GM18909 (cell line): ENCODE data around the gene CBX1.
"Not testable (repeated sequence)": the region's sequence is repeated elsewhere in the genome, so short reads cannot be mapped to it uniquely, and the experiment has no call there.

Source experiments
- ATAC-seq: cut with Tn5 transposase; IDR thresholded peaks from one replicate; pipeline ENCODE4 v1.9.1; 2021; ENCODE audit warnings: mild to moderate bottlenecking; ENCODE audit not compliant: unreplicated experiment, poor library complexity

The CBX1 gene

GRCh38 chr17:48054238-48055185, 46.8 kb downstream of the CBX1 start:
- no peak for ATAC-seq

DNA sequence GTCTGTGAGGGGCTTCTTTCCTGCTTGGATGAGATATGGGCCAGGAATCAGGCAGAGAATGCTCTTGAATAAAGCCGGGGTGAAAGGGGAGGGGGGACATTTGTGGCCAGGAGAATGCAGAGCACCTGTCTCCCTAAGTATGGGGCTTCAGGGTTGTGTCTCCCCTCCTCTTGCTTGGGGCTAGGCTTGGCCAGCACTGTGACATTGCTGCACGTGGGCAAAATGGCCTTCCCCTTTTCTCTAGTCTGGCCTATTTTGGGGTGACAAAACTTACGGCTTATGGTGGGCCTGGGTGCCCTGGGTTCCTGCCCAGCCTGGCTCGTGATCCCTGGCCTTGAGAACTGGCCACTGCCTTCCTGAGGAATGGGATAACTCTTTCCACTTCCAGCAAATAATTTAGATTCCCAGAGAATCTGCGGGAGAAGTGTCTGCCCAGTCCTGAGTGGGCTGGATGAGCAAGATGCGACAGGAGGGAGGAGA, 47.5 kb downstream of the CBX1 start:
- ATAC-seq, result no peak

GRCh38 chr17:48052956-48053757, 48.1 kb downstream of the CBX1 start:
- no peak for ATAC-seq

- ATAC-seq, result no peak
Observed at GRCh38 chr17:48051706-48052486, 49.4 kb downstream of the CBX1 start.

DNA sequence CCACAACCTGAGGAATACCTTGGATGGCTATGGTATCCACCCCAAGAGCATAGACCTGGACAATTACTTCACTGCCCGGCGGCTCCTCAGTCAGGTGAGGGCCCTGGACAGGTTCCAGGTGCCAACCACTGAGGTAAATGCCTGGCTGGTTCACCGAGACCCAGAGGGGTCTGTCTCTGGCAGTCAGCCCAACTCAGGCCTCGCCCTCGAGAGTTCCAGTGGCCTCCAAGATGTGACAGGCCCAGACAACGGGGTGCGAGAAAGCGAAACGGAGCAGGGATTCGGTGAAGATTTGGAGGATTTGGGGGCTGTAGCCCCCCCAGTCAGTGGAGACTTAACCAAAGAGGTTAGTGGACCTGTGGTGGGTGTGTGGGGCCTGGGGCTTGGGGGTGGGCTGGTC, 50.0 kb downstream of the CBX1 start:
- no peak for ATAC-seq

- peak; percentile 48 for ATAC-seq
Observed at GRCh38 chr17:48048384-48049126, 52.7 kb downstream of the CBX1 start.

GRCh38 chr17:48047741-48048383, 53.4 kb downstream of the CBX1 start, which contains the start of gene NFE2L1:
Gene NFE2L1, plus strand, starts transcription at chr17:48048359. Its CDS starts 2,760 bp downstream, at chr17:48051119.
- ATAC-seq, result peak; percentile 90

DNA sequence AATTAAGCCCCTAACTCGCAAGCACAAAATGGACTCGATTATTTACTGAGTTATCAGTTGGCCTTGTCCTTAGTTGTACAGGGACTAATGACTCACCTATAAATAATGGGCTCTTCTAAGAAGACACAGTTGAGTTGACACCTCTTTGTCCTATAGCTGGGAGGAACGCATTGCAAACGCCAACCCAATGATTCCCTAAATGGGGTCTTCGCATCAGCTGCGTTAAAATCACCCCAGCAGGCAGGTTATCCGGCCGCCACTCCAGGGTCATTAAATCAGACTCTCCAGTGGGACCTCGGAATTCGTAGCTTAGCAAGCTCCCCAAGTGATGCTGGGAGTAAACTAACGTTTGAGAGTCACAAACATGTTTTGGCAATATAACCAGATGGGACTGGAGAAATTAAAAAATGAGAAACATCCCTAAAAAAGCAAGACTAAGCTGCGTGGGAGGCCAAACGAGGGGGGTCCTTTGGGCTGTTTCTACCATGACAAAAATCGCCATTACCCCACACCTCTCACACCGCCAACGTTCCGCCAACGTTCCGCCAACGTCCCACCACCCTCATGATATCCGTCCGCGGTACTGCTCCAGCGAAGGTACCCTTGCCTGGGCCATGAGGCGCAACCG, 54.1 kb downstream of the CBX1 start:
- no peak for ATAC-seq

GRCh38 chr17:48046296-48046695, 55.0 kb downstream of the CBX1 start:
- ATAC-seq, result no peak

- no peak for ATAC-seq
Observed at GRCh38 chr17:48045316-48046001, 55.8 kb downstream of the CBX1 start.

DNA sequence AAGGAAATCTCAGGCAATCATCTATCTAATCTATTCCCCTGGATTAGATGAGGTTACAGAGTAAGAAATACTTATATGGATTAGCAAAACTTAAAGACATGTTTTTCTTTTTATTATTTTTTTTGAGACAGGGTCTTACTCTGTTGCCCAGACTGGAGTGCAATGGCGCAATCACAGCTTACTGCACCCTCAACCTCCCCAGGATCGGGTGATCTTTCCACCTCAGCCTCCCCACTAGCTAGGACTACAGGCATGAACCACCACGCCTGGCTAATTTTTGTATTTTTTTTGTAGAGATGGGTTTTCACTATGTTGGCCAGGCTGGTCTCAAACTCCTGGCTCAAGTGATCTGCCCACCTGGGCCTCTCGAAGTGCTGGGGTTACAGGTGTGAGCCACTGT, 56.4 kb downstream of the CBX1 start:
- no peak for ATAC-seq

- no peak for ATAC-seq
Observed at GRCh38 chr17:48043176-48043575, 58.1 kb downstream of the CBX1 start.

GRCh38 chr17:48038687-48039086, 62.6 kb downstream of the CBX1 start:
- no peak for ATAC-seq

GRCh38 chr17:48037838-48038323, 63.4 kb downstream of the CBX1 start:
- ATAC-seq, result no peak

GRCh38 chr17:48037036-48037837, 64.0 kb downstream of the CBX1 start, which contains the start of gene COPZ2:
Gene COPZ2, minus strand, starts transcription at chr17:48037797. Its CDS starts 20 bp downstream, at chr17:48037777.
- peak; percentile 50 for ATAC-seq

DNA sequence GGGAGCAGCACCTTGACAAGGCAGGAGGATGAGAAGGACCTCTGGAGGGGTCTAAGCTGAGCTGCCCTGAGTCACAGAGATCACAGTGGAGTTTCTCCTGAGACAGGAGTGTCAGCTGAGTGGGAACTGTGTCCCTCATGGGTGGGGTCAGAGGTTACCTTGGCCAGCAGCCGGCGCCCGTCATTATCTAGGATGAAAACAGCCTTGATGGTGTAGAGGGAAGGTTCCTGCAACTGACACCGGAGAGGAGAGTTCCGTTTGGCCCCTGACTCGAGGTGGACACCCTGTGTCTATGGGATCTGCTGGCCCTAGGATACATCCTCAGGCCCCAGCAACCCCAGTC, 64.6 kb downstream of the CBX1 start:
- no peak for ATAC-seq

DNA sequence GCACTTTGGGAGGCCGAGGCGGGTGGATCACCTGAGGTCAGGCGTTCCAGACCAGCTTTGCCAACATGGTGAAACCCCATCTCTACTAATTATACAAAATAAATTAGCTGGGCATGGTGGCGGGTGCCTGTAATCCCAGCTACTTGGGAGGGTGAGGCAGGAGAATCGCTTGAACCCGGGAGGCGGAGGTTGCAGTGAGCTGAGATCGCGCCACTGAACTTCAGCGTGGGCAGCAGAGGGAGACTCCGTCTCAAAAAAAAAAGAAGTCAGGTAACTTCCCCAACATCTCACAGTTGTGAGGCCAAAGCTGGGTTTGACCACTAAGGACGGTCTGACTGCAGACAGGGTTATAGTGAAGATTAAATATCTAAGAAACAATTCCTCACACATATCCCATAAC, 66.5 kb downstream of the CBX1 start:
- ATAC-seq, result not testable (repeated sequence)
